Stimulated activated CD4-positive, alpha-beta T cell treated with anti-CD3 and anti-CD28 coated beads, TNF-alpha, amount 100 ng/mL, for 1 hour (primary cell): Measurements from ENCODE around the gene NLRP3.
"Not testable (repeated sequence)": the region's sequence is repeated elsewhere in the genome, so short reads cannot be mapped to it uniquely, and the experiment has no call there.

Experiments
- DNase-seq, 3 donors: peaks; one replicate each; pipeline ENCODE4 v3.0.0-alpha.2; 2020; ENCODE audit warnings: low read depth in 3 of 3, low spot score in 1 of 3

Gene NLRP3

DNA sequence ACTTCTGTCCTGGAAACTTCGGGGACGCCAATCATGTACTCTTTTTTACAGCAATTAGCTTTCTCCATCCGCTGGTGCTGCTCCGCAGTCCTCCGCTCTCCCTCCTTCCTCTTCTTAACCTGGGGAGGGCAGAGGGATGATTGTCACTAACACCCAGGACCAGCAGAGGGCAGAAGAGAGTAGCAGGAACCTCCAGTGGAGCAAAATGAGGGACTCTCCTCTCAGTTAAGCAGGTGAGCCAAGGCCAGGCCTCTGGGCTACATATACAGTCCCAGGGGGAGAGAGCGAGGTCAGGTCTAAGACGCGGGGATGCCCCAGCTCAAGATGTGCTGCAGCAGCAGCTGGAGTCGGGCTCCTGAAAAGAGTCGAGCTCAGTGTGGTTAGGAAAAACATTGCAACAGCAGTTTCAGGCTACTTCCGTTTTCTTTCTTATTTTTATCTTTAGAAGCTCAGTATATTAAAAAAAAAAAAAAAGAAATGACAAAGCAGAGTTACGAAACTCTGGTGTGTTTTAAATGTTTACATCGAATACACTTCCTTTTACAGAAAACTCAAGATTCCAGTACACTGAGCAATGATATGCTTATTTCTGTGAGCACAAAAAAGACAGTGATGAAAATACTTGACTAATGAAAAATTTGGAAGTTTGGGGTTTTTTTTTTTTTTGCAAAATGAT lies 25.7 kb upstream of the NLRP3 start:
- DNase-seq: peak; percentile 63 to 73 (median 67)

DNA sequence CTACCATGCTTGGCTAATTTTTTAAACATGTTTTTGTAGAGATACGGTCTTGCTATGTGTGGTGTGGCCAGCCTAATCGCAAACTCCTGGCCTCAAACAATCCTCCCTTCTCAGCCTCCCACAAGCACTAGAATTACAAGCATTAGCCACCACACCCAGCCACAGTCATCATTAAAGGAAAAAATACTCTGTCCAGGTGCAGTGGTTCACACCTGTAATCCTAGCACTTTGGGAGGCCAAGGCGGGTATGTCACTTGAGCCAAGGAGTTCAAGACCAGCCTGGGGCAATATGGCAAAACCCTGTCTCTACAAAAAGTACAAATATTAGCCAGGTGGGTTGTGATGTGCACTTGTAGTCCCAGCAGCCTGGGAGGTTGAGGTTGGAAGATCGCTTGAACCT lies 25.0 kb upstream of the NLRP3 start:
- DNase-seq: no peak

DNA sequence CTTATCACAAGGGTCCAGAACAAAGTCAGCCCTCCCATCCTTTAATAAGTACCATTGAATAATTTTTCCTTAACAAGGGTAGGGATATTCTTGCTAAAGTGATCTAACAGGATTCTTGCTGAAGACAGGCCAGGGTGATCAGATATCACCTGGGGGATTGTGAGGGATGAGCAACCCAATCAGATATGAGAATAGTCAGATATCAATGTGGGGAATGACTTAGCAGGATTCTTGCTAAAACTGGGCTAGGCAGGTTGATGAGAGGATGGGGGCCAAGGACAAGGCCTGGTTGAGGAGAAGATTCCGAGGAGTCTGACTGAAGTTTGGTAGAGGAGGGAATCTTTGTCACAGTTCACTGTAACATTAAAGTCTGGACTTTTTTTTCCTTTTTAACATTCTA lies 23.9 kb upstream of the NLRP3 start:
- no peak for DNase-seq

DNA sequence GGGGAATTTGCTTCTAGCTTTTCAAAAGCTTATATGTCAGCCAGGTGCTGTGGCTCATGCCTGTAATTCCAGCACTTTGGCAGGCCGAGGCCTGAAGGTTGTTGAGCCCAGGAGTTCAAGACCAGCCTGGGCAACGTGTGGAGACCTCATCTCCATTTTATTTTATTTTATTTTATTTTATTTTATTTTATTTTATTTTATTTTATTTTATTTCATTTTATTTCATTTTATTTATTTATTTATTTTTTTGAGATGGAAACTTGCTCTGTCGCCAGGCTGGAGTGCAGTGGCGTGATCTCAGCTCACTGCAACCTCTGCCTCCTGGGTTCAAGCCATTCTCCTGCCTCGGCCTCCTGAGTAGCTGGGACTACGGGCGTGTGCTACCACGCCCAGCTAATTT lies 20.9 kb upstream of the NLRP3 start:
- DNase-seq: not testable (repeated sequence)

DNA sequence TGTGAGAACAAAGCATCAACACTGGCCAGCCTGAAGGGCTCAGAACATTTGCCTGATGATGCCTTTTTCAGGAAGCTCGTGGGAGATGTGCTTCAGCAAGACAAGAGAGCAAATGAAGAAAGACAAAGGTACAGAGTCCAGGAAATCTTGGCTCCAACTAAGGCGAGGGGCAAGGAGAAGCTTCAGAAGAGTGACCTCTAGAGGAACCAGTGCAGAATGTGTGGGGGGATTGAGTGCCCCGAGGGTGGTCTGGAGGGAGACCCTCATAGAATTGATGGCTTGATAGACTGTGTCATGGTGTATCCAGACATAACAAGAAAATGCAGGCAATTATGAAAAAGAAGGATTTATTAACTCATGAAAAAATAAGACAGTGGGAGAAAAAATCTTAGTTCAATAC lies 15.3 kb upstream of the NLRP3 start:
- no peak for DNase-seq

DNA sequence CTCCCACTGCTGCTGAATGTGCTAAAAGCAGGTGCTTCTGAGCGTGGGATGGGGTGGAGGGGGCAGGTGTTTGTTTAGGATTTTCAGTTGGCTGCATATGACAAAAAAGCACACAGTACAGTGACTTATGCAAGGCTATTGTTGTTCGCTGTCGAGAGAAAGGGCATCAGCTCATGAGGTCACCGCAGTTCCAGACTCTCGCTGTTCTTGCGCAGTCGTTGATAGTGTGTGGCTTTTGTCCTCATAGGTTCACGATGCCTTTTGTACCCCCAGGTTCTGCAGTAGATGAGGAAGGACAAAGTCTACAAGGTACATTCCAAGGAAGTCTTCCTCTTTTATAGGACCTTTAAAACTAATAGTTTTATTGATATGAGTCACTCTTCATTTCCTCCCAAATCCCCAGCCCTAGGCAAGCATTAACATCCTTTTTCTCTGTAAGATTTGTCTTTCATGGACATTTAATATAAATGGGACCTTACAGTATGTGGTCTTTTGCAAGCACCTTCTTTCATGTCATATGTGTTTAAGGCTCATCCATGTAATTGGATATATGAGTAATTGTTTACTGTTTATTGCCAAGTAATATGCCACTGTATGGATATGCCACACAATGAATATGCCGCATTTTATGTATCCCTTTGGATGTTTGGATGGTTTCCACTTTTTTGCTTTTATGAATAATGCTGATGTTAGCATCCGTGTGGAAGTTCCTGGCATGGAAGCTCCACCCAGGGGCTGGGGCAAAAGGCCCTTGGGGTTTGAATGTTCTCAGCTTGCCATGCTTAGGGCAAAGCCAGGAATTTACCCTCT lies 14.5 kb upstream of the NLRP3 start:
- DNase-seq: no peak

DNA sequence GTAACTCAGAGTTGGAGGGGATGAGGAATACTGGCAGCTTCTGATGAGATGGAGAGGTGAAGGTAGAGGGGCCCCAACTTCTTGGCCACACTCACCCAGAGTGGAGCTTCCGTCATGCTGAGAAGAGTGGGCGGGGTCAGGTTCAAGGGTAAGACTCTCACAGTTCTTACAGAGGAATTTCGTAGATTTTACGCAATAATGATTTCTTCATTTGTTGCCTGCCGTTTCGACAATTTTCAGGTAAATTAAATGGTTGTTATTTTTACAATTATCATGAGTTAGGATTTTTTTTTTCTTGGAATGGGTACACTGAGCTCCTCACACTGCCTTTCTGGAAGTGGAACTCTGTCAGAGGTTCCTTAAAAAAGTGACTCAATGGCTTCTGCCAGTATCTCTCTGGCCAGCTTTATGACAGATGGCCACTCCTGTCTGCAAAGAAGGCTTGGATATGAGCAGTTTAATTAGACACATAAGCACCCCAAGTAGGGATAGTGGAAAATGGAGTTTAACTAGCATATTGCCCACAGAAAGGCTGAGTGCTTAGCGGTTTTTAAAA lies 13.8 kb upstream of the NLRP3 start:
- no peak for DNase-seq

DNA sequence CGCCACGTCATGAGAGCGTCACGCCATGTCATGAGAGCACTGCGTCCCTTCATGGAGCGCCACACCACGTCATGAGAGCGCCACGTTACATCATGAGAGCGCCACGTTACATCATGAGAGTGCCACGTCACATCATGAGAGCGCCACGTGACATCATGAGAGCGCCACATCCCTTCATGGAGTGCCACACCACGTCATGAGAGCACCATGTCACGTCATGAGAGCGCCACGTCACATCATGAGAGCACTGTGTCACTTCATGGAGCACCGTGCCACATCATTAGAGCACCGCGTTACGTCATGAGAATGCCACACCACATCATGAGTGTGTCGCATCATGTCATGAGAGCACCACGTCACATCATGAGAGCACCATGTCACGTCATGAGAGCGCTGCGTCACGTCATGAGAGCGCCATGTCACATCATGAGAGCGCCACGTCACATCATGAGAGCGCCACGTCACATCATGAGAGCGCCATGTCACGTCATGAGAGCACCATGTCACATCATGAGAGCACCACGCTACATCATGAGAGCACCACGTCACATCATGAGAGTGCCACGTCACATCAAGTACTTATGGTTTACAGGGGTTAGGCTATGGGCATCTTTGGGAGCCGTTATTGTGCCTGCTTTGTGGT lies 9.8 kb upstream of the NLRP3 start:
- DNase-seq: no peak

DNA sequence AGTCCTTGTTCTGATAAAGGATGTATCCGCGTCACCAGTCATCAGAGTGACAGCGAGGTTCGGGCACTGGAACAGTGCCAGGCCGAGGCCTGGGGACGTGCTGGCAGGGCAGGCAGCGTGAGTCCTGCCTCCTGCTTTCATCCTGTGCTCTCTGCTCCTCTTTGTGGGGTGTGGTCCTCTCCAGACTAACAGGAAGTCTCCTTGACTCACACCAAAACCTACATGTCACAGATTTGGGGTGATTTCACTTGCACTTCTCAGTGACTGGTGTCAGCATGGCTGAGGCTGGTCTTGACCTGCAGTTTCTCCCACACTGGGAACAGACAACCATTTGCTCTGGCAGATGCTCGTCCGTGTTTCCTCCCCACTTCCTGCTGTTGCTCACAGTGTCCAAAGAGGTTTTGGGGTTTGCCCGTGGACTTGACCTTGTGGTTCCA lies 8.8 kb upstream of the NLRP3 start:
- peak; percentile 26 to 67 (median 50) for DNase-seq

DNA sequence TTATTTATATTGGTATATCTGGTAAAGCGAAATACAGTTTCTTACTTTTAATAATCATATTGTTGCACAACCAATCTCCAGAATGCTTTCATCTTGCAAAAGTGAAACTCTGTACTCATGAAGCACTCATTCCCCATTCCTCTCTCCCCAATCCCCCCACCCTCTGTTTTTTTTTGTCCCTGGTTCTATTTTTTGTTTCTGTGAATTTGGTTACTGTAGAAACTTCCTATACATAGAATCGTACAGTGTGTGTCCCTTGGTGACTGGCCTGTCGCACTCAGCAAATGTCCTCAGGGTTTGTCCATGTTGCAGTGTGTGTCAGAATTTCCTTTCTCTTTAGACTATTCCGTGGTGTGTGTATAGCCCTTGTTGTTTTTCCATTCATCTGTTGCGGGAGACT lies 7.9 kb upstream of the NLRP3 start:
- no peak for DNase-seq

DNA sequence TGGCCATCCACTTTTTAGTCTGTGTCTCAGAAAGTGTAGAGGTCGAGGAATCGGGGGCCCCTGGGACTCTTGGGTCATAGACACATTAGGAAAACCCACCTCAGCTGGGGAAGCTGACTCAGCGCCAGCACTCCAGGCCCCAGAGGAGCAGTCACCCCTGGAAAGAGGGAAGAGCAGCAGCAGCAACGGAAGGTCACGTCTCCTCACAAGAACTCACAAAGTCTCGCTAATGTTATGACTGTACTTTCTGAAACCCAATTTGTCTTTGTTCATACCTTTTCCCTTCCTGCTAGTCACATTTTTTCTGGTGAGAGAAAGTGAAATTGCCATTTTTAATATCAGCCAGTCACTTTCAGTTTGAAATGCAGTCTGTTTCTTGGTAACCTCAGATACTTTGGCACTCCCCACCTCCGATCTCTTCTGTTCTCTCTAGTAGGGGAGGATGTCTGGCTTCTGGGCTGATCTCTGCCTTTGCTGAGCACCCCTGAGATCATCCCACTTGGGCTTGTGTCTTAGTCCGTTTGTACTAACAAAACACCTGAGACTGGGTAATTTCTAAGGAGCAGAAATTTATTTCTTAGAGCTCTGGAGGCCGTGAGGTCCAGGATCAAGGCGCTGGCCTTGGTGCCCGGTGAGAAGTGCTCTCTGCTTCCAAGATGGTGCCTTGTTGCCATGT lies 6.0 kb upstream of the NLRP3 start:
- peak in 1 of 3 donors; percentile 23 for DNase-seq

DNA sequence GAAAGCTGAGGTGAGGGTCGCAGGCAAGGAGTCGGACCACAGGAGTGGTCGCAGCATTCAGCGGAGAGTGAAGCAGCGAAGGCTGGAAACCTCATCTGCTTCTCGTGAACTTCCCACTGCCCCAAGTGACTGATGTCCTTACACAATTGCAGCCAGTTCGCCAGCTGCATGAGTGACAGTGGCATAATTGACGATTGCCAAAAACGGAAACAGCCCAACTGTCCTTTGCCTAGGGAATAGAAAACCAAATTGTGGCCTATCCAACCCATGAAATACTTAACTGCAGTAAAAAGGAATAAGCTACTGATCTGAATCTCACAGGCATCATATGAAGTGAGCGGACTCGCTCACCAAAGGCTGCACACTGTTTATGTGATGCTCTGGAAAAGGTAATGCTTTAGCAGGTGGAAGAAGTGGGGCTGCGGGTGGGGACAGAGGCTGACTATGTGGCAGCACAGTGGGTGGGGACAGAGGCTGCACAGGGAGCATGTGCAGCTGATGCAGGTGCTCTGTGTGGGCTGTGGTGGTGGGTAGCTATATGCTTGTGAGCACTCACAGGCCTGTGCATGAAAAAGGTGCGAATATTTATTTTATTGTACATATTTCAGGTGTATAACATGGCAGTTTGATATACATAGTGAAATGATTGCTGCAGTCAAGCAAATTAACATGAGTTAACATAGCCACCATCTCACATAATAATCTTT lies 4.2 kb upstream of the NLRP3 start:
- no peak for DNase-seq

DNA sequence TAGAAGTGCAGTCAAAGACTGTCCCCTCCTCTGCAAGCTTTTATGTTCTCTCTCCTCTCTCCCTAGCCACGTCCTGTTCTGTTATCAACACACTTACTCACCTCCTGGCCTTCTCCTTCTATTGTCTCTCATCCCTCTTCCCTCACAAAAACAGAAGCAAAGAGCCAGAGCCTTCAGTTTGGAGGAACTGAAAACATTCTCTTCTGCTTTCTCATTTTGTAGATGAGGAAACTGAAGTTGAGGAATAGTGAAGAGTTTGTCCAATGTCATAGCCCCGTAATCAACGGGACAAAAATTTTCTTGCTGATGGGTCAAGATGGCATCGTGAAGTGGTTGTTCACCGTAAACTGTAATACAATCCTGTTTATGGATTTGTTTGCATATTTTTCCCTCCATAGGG lies 1.9 kb downstream of the NLRP3 start:
- DNase-seq: no peak

DNA sequence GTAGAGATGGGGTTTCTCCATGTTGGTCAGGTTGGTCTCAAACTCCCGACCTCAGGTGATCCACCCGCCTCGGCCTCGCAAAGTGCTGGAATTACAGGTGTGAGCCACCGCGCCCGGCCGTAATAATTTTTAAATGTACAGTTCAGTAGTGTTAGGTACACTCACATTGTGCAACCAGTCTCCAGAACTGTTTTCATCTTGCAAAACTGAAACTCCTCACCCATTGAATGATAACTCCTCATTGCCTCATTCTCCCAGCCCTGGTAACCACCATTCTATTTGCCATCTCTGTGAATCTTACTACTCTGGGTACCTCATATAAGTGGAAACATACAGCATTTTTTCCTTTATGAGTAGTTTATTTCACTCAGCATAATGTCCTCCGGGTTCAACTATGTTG lies 3.4 kb downstream of the NLRP3 start:
- no peak for DNase-seq

DNA sequence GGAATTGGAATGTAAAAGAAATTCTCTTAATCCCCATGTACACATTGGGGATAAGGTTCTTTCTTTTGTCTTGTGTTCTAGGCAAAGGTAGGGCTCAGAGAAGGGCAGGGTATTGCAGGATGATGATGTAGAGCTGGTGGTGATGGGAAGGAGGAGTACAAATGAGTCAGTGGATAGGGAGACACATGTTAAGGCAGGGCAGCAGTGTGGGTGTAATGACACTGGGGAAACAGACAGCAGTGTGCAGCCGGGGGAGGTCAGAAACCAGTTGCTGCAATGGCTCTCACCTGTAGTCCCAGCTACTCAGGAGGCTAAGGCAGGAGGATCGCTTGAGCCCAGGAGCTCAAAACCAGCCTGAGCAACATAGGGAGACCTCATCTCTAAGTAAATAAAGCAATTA lies 5.1 kb downstream of the NLRP3 start:
- no peak for DNase-seq

DNA sequence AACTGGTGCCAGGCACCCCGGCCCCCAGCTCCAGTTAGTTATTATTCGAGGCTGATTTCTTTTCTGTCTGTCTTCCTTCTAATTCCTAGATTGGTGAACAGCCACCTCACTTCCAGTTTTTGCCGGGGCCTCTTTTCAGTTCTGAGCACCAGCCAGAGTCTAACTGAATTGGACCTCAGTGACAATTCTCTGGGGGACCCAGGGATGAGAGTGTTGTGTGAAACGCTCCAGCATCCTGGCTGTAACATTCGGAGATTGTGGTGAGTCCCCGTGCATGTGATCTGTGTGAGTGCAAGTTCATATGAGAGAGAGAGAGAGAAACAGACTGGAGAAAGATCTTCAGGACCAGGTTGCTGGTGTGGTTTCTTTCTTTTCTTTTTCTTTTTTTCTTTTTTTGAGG lies 13.5 kb downstream of the NLRP3 start:
- no peak for DNase-seq

DNA sequence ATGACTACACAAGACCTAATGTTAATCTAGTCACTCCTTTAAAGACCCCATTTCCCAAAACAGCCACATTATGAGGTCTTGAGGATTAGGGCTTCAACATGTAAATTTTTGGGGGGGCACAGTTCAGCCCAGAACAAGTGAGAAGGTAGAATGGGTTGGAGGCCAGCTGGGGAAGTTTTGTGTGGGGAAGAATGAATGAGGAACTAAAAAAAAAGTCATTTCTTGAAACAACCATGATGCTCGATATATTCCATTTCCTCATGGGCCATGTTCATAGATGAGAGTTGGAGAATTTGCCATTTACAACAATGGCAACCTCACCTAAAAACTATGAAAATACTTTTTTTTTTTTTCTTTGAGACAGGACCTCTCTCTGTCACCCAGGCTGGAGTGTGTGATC lies 14.5 kb downstream of the NLRP3 start:
- DNase-seq: no peak

DNA sequence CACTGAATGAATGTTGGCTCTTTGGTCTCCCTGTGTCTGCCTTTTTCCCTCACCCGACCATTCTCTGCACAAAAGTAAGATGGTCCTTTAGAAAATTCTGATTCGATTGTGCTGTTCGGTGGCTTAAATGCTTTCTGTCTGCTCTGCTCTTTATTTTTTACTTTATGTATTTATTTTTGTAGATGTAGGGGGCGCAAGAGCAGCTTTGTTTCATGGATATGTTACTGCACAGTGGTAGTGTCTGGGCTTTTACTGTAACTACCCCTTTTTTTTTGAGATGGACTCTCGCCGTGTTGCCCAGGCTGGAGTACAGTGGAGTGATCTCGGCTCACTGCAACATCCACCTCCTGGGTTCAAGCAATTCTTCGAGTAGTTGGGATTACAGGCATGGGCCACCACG lies 15.7 kb downstream of the NLRP3 start:
- DNase-seq: no peak

DNA sequence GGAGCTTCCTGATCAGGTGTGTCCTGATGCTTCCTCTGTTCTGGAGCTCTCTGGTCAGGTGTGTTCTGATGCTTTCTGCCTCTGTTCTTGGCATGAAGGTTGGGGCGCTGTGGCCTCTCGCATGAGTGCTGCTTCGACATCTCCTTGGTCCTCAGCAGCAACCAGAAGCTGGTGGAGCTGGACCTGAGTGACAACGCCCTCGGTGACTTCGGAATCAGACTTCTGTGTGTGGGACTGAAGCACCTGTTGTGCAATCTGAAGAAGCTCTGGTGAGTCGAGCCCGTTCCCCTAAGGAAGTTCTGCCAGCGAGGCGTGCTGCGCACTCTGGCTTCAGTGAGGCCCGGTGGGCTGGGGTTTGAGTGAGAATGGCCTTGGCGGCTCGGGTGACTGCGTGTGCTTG lies 18.0 kb downstream of the NLRP3 start:
- no peak for DNase-seq

DNA sequence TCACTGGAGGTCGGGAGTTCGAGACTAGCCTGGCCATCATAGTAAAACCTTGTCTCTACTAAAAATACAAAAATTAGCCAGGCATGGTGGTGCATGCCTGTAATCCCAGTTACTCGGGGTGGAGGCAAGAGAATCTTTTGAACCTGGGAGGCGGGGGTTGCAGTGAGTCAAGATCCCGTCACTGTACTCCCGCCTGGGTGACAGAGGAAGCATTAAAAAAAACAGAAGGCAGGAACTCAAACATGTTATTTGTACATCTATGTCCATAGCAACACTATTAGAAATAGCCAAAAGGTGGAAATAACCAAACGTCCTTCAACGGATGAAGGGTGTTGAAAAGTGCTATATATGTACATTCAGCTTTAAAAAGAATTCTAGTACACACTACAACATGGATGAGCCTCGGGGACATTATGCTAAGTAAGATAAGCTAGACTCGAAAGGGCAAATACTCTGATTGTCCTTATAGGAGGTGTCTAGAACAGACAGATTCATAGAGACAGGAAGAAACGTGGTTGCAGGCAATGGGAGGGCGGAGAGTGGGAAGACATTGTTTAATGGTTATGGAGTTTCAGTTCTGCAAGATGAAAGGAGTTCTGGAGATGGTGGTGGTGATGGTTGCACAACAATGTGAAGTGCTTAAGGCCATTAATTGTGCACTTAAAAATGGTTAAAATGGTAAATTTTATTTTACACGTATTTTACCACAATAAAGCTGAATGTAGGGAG lies 19.2 kb downstream of the NLRP3 start:
- DNase-seq: no peak
